Fibroblast of lung (primary cell): ENCODE results near the gene NFAT5. TPM values are rescaled to one million over a fixed set of nuclear protein-coding genes. Genes with fewer than 3 reads are reported as not detected.
A peak's percentile ranks its signal among the peaks of the same experiment; 100 is the strongest.

ENCODE experiments used
- DNase-seq, 2 donors: peaks; one replicate each; pipeline versions ENCODE4 v3.0.0 to v3.0.0-alpha.2; 2010; ENCODE audit warnings: low read depth in 2 of 2
- H2AFZ ChIP-seq: 2 replicates; pipeline ENCODE4 v1.5.1; 2012; ENCODE audit warnings: low read length, control low read depth, inconsistent platforms
- H3K27ac ChIP-seq: 2 replicates; pipeline ENCODE4 v1.5.1; 2011; ENCODE audit warnings: low read length, control low read depth; ENCODE audit not compliant: insufficient read depth
- H3K27me3 ChIP-seq: 2 replicates; pipeline ENCODE4 v1.5.1; 2011; ENCODE audit warnings: mild to moderate bottlenecking, low read length; ENCODE audit not compliant: control insufficient read depth, insufficient read depth
- H3K36me3 ChIP-seq: 2 replicates; pipeline ENCODE4 v1.5.1; 2011; ENCODE audit warnings: low read length; ENCODE audit not compliant: control insufficient read depth, insufficient read depth
- H3K4me1 ChIP-seq: 2 replicates; pipeline ENCODE4 v1.5.1; 2011; ENCODE audit warnings: low read length; ENCODE audit not compliant: control insufficient read depth, insufficient read depth; ENCODE audit errors: extremely low read depth
- H3K4me2 ChIP-seq: 2 replicates; pipeline ENCODE4 v1.5.1; 2011; ENCODE audit warnings: low read length, control low read depth; ENCODE audit not compliant: insufficient read depth; ENCODE audit errors: extremely low read depth
- H3K4me3 ChIP-seq, 4 experiments: fragments of 200-600 bp in 1 of 4; sonication (generic) in 1 of 4; replicated peaks in 1 of 4; 2 replicates each; pipeline ENCODE4 v1.5.1; 2011 to 2016; ENCODE audit warnings: low read length in 4 of 4, low read depth in 3 of 4, mild to moderate bottlenecking in 3 of 4, control low read depth in 2 of 4, inconsistent platforms in 1 of 4, mixed read lengths in 1 of 4; ENCODE audit not compliant: insufficient read depth in 1 of 4; ENCODE audit errors: control extremely low read depth in 1 of 4
- H3K79me2 ChIP-seq: 2 replicates; pipeline ENCODE4 v1.5.1; 2012; ENCODE audit warnings: mild to moderate bottlenecking, low read length, inconsistent platforms; ENCODE audit not compliant: control insufficient read depth, insufficient read depth
- H3K9ac ChIP-seq: 2 replicates; pipeline ENCODE4 v1.5.1; 2011; ENCODE audit warnings: mild to moderate bottlenecking, low read length, control low read depth; ENCODE audit not compliant: insufficient read depth
- H3K9me3 ChIP-seq: 2 replicates; pipeline ENCODE4 v1.5.1; 2012; ENCODE audit warnings: low read depth, low read length; ENCODE audit not compliant: control insufficient read depth, insufficient read depth
- H4K20me1 ChIP-seq: 2 replicates; pipeline ENCODE4 v1.5.1; 2011; ENCODE audit warnings: low read length; ENCODE audit not compliant: control insufficient read depth, insufficient read depth; ENCODE audit errors: extremely low read depth
- CTCF ChIP-seq, 2 donors: IDR thresholded peaks in 1 of 2; conservative IDR thresholded peaks in 1 of 2; 1 replicate in 1 of 2; 2 replicates in 1 of 2; pipeline ENCODE4 v1.5.1; 2011 to 2012; ENCODE audit warnings: low read length in 2 of 2, control low read depth in 1 of 2, inconsistent platforms in 1 of 2, low read depth in 1 of 2, mild to moderate bottlenecking in 1 of 2
- EZH2 ChIP-seq: IDR thresholded peaks from 2 replicates; pipeline ENCODE4 v1.5.1; 2012; ENCODE audit warnings: low read length, control low read depth, mild to moderate bottlenecking; ENCODE audit errors: missing control alignments
- polyA plus RNA-seq, 2 donors: library from polyadenylated mRNA; depleted of rRNA in 1 of 2; stranded (reverse) in 1 of 2; unstranded in 1 of 2; fragments of >200 nt; gene quantifications; 2 replicates each; pipeline ENCODE4 v1.2.1, GENCODE V29; 2011 to 2012; ENCODE audit warnings: missing spikeins in 1 of 2
- total RNA-seq: library from RNA; depleted of rRNA; stranded (reverse); fragments of >200 nt; gene quantifications from 2 replicates; pipeline ENCODE4 v1.2.1, GENCODE V29; 2014

Gene NFAT5
- total and polyA plus RNA-seq, 2 donors (not counting 1 experiment from before 2014, with no cell fraction given), result 33.4 to 39.4 TPM

- Histone ChIP-seq H3K27ac (peak overlapping the region; percentile 79), H3K27me3 (no peaks in the 10 kb centered on the region), H3K4me1 (peaks cover 6% of the 10 kb centered on the region), H3K9me3 (no peaks in the 10 kb centered on the region), H4K20me1 (no peaks in the 10 kb centered on the region), H3K9ac (peak overlapping the region; percentile 92), H3K4me3 (peak overlapping the region; percentile 81 to 100 (median 97)), H3K36me3 (peaks cover 2% of the 10 kb centered on the region), H3K79me2 (peaks cover 33% of the 10 kb centered on the region), H2AFZ (peak overlapping the region; percentile 98), H3K4me2 (peak overlapping the region; percentile 92)
- TF ChIP-seq EZH2 (no peak), CTCF (conservative IDR thresholded peaks at IDR 0.05 in 1 of 2, IDR thresholded peaks at IDR 0.05 in 1 of 2; ENCODE audit: low read depth in 1 of 2, low read length in 2 of 2) (no peak)
- no peak for DNase-seq
These were observed 188.3 kb downstream of the NFAT5 start for GRCh38 chr16:69754143-69754468.

Other genes starting within 250 kb of the NFAT5 start
- 13.4 and 14.4 TPM in 2 replicates for gene PDF, start 235.4 kb upstream of the NFAT5 start, total RNA-seq
- 8.7 and 9.2 TPM in 2 replicates for gene PDF, start 235.4 kb upstream of the NFAT5 start, polyA plus RNA-seq
- gene COG8, start 226.4 kb upstream of the NFAT5 start, total RNA-seq, result 29.2 and 31.1 TPM in 2 replicates
- 20.0 and 26.4 TPM in 2 replicates for gene COG8, start 226.4 kb upstream of the NFAT5 start, polyA plus RNA-seq
- 20.0 and 28.2 TPM in 2 replicates for gene NIP7, start 226.2 kb upstream of the NFAT5 start, total RNA-seq
- 13.3 and 19.7 TPM in 2 replicates for gene NIP7, start 226.2 kb upstream of the NFAT5 start, polyA plus RNA-seq
- not detected in 2 replicates for gene TMED6, start 214.2 kb upstream of the NFAT5 start, total RNA-seq
- gene TMED6, start 214.2 kb upstream of the NFAT5 start, polyA plus RNA-seq, result 0.08 TPM in 1 of 2 replicates, not detected in the other
- 9.8 and 16.3 TPM in 2 replicates for gene TERF2, start 180.0 kb upstream of the NFAT5 start, total RNA-seq
- 18.8 and 22.9 TPM in 2 replicates for gene TERF2, start 180.0 kb upstream of the NFAT5 start, polyA plus RNA-seq
- 37.2 and 87.4 TPM in 2 replicates for gene CYB5B, start 141.3 kb upstream of the NFAT5 start, total RNA-seq
- 220 and 248 TPM in 2 replicates for gene CYB5B, start 141.3 kb upstream of the NFAT5 start, polyA plus RNA-seq
- gene NQO1, start 160.6 kb downstream of the NFAT5 start, total RNA-seq, result 494 and 779 TPM in 2 replicates
- 583 and 732 TPM in 2 replicates for gene NQO1, start 160.6 kb downstream of the NFAT5 start, polyA plus RNA-seq
- gene NOB1, start 189.0 kb downstream of the NFAT5 start, total RNA-seq, result 25.1 and 28.0 TPM in 2 replicates
- 45.0 and 64.4 TPM in 2 replicates for gene NOB1, start 189.0 kb downstream of the NFAT5 start, polyA plus RNA-seq
- gene WWP2, start 196.4 kb downstream of the NFAT5 start, total RNA-seq, result 11.3 and 16.3 TPM in 2 replicates
- gene WWP2, start 196.4 kb downstream of the NFAT5 start, polyA plus RNA-seq, result 16.5 and 28.5 TPM in 2 replicates